ENCODE data around the gene HOXB8.

HOXB8 gene

GRCh38 chr17:48596000-48596734 is 18.9 kb downstream of the HOXB8 start:
- no peak for DNase-seq

GRCh38 chr17:48595278-48595999 is 19.7 kb downstream of the HOXB8 start:
- DNase-seq, result no peak

DNA sequence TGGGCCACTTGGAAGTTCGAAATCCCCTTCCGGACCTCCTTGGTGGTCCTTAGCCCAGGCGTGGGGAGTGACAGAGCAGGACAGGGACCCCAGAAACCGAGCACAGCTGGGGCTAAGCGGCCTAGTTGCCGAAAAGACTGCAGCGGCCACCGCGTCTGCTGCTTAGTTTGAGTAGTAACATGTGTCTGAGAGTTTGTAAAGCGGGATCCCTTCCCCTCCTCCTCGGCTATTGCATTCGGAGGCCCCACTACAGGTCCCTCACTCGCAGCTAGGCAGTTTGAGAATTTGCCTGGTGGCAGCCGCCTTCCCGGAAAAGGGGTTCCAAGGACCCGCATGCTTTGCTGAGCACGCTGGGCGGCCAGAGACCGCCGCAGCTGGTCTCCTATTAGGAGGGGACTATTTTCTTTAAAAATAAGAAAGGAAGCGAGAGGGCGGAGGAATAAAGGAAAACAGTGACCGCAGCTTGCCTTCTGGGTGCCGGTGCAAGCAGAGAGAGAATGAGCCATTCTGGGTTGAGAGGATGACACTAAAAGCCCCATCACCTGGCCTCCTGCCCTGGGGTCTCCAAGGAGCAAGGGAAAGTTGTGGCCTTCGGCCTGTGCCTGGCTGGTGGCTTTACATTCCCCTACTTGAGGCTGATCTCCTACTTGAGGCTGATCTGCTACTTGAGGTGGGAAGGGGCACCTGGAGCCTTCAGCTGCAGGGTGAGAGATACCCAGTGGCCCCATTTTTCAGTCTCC is 20.4 kb downstream of the HOXB8 start:
- no peak for DNase-seq

- peak; percentile 87 for DNase-seq
Observed at GRCh38 chr17:48593840-48594537, 21.1 kb downstream of the HOXB8 start.

DNA sequence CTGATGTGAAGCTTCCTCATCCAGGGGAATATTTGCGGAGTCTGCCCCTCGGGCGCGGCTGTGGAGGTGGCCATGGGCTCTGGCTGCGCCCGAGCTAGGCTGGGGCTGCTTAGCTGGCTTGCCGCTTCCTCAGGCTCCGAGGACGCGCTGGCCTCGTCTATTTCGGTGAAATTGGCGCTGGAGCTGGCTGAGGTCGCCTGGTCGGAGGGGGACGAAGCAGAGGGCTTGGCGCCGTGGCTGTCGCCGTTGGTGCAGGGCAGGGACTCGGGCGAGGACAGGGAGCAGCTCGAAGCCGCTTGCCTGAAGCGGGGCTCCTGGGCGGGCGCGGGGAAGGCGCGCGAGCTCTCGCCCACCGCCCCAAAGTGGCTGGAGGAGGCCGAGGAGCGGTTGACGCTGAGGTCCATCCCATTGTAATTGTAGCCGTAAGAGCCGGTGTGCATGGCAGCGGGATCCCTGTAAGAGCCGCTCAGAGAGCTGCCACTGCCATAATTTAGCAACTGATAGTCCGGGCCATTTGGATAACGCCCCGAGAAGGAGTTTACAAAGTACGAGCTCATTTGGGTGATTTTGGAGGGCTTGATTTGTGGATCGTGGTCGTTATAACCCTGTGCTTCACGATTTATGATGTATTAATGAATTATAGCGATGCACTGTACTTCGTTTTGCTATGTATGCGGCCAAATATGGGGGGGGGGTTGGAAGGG is 21.8 kb downstream of the HOXB8 start, which contains the start of gene HOXB5:
TSS of gene HOXB5 (minus strand) at position 654 of the 704 bp plus-strand sequence. CDS start at position 557, 97 bp downstream.
- DNase-seq, result no peak

DNA sequence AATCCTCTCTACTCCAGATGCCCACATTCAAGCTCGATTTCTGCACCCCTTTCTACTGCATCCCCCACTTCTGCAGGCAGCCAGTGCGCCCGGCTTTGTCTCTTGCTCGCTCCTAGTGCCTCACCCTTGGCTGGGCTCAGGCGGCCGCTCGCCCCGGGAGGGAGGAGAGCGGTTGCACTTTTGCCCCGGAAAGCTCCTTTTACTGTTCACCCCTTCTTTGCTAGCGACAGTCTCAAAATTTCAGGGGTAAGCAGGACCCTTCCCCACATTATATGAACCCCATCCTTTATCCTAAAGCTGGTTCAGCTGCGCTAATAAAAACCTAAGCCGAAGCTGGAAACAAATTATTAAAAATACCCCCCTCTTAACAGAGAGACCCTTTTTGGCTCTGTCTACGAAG is 22.5 kb downstream of the HOXB8 start:
- no peak for DNase-seq

GRCh38 chr17:48592057-48592514 is 23.0 kb downstream of the HOXB8 start:
- DNase-seq, result no peak

GRCh38 chr17:48591255-48592056 is 23.6 kb downstream of the HOXB8 start:
- DNase-seq, result no peak

DNA sequence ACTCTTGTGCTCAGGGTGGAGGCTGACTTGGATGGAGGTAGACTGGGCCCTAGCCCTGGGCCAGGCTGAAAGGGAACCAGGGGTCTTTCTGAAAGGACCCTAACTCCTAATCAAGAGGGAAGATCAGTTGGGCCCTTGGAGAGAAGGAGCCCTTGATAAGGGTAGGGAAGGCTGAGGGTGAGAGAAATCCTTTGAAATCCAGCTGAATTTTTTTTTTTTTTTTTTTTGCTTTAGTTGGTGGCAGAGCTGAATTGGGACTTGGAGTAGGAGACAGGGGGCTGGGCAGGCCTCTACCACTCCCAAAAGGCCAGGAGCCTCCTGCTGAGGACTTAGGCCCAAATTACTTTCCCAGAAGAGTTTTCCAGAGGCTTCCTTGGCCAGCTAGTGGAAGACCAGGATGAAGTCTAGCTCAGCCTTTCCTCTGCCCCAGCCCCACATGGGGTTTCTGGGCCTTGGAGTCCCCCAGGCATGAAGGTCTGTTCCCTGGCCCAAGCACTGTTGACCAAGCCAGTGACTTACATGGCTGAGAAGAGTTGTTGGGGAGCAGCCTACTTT is 24.4 kb downstream of the HOXB8 start:
- no peak for DNase-seq

- no peak for DNase-seq
Observed at GRCh38 chr17:48589831-48590606, 25.1 kb downstream of the HOXB8 start, which contains the start of gene HOXB3. Gene HOXB3 (minus strand): TSS chr17:48590241. CDS start chr17:48552474, 37,767 bp downstream.

DNA sequence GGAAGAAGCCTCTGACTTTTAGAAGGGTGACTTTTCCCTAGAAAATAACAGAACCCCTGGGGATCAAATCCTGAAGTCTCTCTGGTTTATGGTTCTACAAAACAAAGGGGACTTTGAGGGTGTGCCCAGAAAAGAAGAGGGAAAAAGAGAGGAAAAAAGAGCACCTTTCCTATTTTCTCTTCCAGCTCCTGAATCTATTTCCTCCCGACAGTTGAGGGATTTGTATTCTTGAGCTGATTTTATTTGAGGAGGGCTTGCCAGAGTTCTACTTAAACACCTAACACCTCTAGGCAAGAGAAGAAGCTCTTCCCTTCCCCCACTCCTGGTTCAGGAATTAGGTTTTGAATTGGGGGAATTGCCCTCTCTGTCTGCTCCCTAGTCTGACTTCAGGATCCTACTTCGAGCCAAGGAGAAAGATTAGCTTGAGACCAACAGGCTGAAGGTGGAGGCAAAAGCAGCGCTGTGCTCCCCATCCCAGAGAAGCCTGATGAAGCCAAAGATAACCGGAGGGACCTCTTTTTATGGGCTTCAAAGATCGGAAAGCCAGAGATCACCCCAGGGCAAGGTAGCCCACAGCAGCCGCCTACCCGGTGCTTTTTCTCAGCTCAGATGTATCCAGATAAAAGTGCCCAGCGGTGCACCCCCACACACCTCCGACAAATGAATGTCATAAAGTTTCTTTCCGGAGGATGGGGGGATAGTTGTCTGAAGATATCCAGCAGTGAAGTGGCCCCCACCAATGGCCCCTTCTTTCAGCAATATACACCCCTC is 25.8 kb downstream of the HOXB8 start:
- DNase-seq, result no peak

- DNase-seq, result no peak
Observed at GRCh38 chr17:48588528-48588927, 26.6 kb downstream of the HOXB8 start.

- no peak for DNase-seq
Observed at GRCh38 chr17:48588074-48588415, 27.0 kb downstream of the HOXB8 start.

GRCh38 chr17:48587276-48588073 is 27.6 kb downstream of the HOXB8 start:
- DNase-seq, result no peak

GRCh38 chr17:48586355-48587258 is 28.5 kb downstream of the HOXB8 start:
- no peak for DNase-seq

DNA sequence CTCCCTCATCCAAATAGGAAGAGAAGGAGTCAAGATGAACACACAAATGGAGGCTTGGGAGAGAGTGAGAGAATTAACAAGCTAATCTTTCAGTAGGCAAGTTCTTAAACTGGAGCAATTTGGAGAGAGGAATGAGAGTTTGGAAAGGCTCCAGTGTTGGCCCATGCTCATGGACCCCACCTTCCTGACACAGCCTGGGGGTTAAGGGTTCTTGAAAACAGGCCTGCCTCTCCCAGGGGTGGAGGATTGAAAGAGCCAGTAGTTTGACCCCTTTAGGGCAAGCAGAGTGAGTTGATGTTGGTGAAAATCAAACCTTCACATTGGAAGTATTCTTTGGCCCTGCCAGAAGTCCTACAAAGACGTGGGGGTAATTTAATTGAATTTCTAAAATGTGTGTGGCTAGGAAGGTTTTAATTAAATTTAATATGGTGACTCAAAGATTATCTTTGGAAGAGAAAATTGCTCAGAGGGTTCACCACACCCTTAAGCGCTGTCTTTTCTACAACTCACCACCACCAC is 30.8 kb downstream of the HOXB8 start:
- no peak for DNase-seq

GRCh38 chr17:48583708-48584222 is 31.3 kb downstream of the HOXB8 start:
- DNase-seq, result no peak
